Mesodermal cell (in vitro differentiated cells): ENCODE results near the gene MTA2.
A peak's percentile ranks its signal among the peaks of the same experiment; 100 is the strongest.

ENCODE experiments used
- H3K27ac ChIP-seq: 2 replicates; pipeline ENCODE4 v1.7.0; 2013; ENCODE audit warnings: mild to moderate bottlenecking, low read depth, low read length, moderate library complexity; ENCODE audit not compliant: severe bottlenecking
- H3K36me3 ChIP-seq: 2 replicates; pipeline ENCODE4 v1.7.1; 2013; ENCODE audit warnings: mild to moderate bottlenecking, low read length, moderate library complexity; ENCODE audit not compliant: control insufficient read depth, insufficient read depth
- H3K4me1 ChIP-seq: one replicate; pipeline ENCODE4 v1.7.1; 2013; ENCODE audit warnings: mild to moderate bottlenecking, low read length; ENCODE audit not compliant: insufficient read depth, control insufficient read depth, poor library complexity, severe bottlenecking
- H3K4me3 ChIP-seq: 2 replicates; pipeline ENCODE4 v1.7.0; 2013; ENCODE audit warnings: low read length, control low read depth, mild to moderate bottlenecking; ENCODE audit not compliant: insufficient read depth, poor library complexity, severe bottlenecking; ENCODE audit errors: extremely low read depth
- H3K9me3 ChIP-seq: 2 replicates; pipeline ENCODE4 v1.7.1; 2013; ENCODE audit warnings: mild to moderate bottlenecking, low read length, moderate library complexity; ENCODE audit not compliant: control insufficient read depth
- WGBS, 2 experiments: methylation state at CpG; one replicate each; pipeline ENCODE4 v1.1.5; 2013; ENCODE audit warnings: missing lambda C conversion rate in 2 of 2; ENCODE audit not compliant: insufficient coverage in 2 of 2; 5-methylcytosine and 5-hydroxymethylcytosine counted together

MTA2 gene

GRCh38 chr11:62602141-62603071 is 741 bp upstream of the MTA2 start:
- peak overlapping the region; percentile 75 for H3K27ac ChIP-seq
- peaks cover 45% of the 10 kb centered on the region for H3K36me3 ChIP-seq
- 9% methylated on average over 58 to 95 of the region's 96 CpGs for WGBS, 2 experiments
- H3K4me1 ChIP-seq = peaks cover 27% of the 10 kb centered on the region
- H3K9me3 ChIP-seq = no peaks in the 10 kb centered on the region
- H3K4me3 ChIP-seq = peak overlapping the region; percentile 100

DNA sequence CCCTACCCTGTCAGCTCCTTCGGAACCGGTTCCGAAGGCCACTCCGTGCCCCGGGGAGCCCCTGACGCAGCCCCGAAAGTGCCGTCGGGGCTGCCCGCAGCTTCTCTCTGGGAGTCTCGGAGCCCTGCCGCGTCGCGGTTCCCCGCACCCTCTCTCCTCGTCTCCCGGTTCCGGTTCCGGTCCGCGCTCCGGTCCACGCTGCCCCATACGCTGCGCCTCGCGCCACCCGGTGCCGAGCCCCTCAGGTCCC is 618 bp downstream of the MTA2 start:
- Histone ChIP-seq H3K4me3 (peak overlapping the region; percentile 100), H3K36me3 (peaks cover 55% of the 10 kb centered on the region), H3K27ac (peak overlapping the region; percentile 87), H3K4me1 (peaks cover 27% of the 10 kb centered on the region), H3K9me3 (no peaks in the 10 kb centered on the region)
- WGBS, 2 experiments = 0% methylated on average over 26 to 30 of the region's 30 CpGs

DNA sequence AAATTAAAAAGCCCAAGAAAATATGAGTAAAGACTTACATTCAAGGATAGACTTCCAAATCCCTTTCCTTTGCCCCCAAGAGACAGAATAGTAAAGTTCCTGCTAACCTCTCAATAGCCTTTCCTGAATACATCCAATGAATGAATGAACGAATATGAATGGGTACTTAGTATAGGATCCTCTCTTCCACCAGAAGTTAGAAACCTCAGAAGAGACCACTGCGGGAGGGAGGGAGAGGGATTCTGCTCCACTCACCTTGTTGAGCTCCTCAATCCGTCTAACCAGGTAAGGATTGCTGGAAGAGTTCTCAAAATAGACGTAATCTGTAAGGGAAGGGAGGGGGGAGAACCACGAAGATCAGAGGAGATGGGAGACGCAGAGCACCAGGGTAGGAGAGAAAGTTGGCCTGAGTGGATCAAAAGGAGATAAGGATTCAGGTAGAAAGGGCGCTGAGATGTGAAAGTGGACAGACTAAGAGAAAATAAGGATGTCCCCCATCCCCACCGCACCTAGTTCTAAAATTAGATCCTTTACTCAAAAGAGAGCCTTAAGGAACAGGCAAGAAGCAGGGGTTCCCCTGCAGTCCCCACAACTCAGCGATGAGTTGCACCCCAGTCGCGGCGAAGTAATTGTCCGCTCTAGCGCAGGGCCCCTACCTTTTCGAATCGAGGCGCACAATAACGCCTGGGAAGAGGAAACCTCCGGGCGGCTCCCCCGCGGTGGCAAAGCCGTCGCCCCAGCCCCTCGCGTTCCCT is 1.1 kb downstream of the MTA2 start:
- 0% methylated on average over 22 to 23 of the region's 26 CpGs for WGBS, 2 experiments
- Histone ChIP-seq H3K9me3 (no peaks in the 10 kb centered on the region), H3K4me1 (peaks cover 27% of the 10 kb centered on the region), H3K27ac (peak overlapping the region; percentile 87), H3K4me3 (peak overlapping the region; percentile 100), H3K36me3 (peaks cover 55% of the 10 kb centered on the region)

- Histone ChIP-seq H3K27ac (no peak overlapping the region), H3K4me3 (peak overlapping the region; percentile 100), H3K9me3 (no peaks in the 10 kb centered on the region), H3K4me1 (peaks cover 23% of the 10 kb centered on the region), H3K36me3 (peaks cover 56% of the 10 kb centered on the region)
- 58 to 70% methylated on average over 2 of the region's 5 CpGs for WGBS, 2 experiments
Measured at GRCh38 chr11:62599901-62600300, 1.8 kb downstream of the MTA2 start.

DNA sequence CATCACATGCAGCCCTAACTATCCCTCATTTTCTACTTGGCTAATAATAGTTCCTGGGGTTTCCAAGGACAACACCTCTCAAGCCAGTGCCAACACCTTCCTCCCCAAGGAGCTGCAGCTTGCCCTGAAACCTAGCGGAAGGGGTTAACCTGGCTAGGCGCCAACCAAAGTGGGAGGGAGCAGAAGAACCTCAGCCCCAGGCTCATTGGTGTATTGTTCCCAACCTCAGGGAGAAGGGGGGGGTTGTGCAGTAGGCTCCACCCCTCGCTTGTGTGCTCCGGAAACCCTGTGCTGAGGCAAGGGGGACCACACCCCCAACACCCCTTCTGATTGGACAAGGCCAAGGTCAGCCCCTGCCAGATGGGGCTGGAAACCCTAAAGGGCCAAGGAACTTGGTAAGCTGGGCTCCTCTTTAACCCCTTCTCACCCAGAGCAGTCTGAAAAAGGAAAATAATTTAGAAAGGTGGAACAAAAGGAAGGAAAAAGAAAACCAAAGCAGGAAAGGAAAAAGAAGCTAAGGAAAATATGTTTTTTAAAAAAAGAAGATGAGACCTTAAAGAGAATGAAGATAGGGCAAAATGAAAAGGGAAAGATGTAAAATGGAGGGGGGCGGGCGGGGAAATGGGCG is 2.5 kb downstream of the MTA2 start:
- Histone ChIP-seq H3K4me1 (peaks cover 16% of the 10 kb centered on the region), H3K9me3 (no peaks in the 10 kb centered on the region), H3K36me3 (peaks cover 63% of the 10 kb centered on the region), H3K4me3 (peak overlapping the region; percentile 100), H3K27ac (peak overlapping the region; percentile 45)
- WGBS, 2 experiments = 0 to 80% methylated on average over 1 to 2 of the region's 7 CpGs

- H3K36me3 ChIP-seq = peaks cover 72% of the 10 kb centered on the region
- H3K4me1 ChIP-seq = peaks cover 27% of the 10 kb centered on the region
- H3K4me3 ChIP-seq = no peak overlapping the region
- 80 to 99% methylated on average over 1 to 8 of the region's 8 CpGs for WGBS, 2 experiments
- H3K9me3 ChIP-seq = no peaks in the 10 kb centered on the region
- no peak overlapping the region for H3K27ac ChIP-seq
Measured at GRCh38 chr11:62595124-62595523, 6.5 kb downstream of the MTA2 start.

DNA sequence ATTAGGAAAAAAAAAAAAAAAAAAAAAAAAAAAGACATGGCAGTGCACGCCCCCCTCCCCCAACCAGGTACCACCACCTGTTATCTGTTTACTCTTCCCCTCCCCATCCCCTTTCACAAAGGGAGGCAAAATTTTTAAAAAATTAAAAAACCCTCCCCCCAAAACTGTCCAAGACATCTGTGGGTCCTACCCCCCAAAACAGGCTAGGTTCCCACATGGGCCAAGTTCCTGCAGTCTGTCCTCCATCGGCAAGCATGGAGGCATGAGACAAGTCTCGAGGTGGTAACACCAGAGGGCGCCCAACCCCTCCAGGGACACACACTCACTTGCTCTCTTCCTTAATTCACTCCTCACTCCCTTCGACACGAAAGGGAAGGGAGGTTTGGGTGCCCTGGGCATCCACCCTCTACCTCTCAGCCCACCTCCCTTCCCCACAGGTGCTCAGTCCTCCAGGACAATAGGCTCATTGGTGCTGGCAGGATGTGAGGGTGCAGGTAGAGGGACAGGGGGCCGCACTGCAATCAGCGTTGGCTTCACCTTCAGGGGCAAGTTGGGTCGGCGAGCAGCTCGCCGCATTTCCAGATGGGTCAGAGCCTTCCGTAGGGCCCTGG is 8.1 kb downstream of the MTA2 start:
- no peaks in the 10 kb centered on the region for H3K9me3 ChIP-seq
- H3K27ac ChIP-seq = no peak overlapping the region
- no peak overlapping the region for H3K4me3 ChIP-seq
- peaks cover 66% of the 10 kb centered on the region for H3K36me3 ChIP-seq
- 78 to 95% methylated on average over 7 of the region's 13 CpGs for WGBS, 2 experiments
- peaks cover 15% of the 10 kb centered on the region for H3K4me1 ChIP-seq

GRCh38 chr11:62592989-62593421 is 8.7 kb downstream of the MTA2 start:
- H3K9me3 ChIP-seq = no peaks in the 10 kb centered on the region
- H3K36me3 ChIP-seq = peaks cover 66% of the 10 kb centered on the region
- no peak overlapping the region for H3K4me3 ChIP-seq
- peaks cover 12% of the 10 kb centered on the region for H3K4me1 ChIP-seq
- WGBS, 2 experiments = 100% methylated on average over 3 of the region's 8 CpGs; no CpG with 5 or more reads in 1 of the 2 experiments
- no peak overlapping the region for H3K27ac ChIP-seq

DNA sequence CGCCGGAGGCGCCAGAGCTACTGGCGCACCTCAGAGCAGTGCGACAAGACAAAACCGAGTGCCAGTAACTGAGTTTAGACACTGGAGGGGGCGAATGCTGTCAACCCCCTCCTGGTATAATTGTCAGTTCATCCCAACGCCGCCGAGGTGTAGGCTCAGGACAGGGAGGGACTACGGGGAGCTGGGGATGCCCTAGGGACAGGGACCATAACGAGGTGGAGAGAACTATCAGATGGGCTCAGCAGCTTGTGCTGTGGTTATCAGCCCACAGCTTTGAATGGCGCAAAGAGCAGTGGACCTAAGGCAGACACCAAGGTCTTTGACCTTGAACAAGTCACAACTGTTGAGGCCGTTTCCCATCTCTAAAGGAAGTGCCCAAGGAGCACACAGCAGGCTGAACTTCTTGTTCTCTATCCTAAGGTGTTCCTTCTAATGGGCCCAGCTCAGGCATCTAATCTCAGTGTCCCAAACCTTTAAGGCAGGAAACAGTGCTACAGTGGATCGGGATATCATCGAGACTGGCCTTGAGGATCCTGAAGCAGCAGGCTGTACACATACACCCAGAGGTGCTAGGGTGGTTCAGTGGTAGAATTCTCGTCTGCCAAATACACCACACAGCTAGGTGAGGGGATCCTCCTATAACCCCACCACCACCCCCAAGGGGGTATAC is 9.4 kb downstream of the MTA2 start:
- Histone ChIP-seq H3K4me1 (peaks cover 12% of the 10 kb centered on the region), H3K9me3 (no peaks in the 10 kb centered on the region), H3K27ac (peak overlapping the region; percentile 90), H3K4me3 (peak overlapping the region; percentile 93), H3K36me3 (peaks cover 66% of the 10 kb centered on the region)
- WGBS, 2 experiments = 39% methylated on average over 14 to 16 of the region's 17 CpGs
